ENCODE results near the gene OR52E1.
"Not testable (repeated sequence)": the region's sequence is repeated elsewhere in the genome, so short reads cannot be mapped to it uniquely, and the experiment has no call there.

Gene OR52E1

GRCh38 chr11:5069272-5069671, at the start of gene OR52E1:
Gene OR52E1, plus strand, starts transcription at chr11:5069572.
- no peak for DNase-seq

GRCh38 chr11:5021996-5022395, 47.4 kb upstream of the OR52E1 start:
- no peak for DNase-seq

- DNase-seq: no peak
These were observed 32.7 kb upstream of the OR52E1 start for GRCh38 chr11:5036669-5037068.

DNA sequence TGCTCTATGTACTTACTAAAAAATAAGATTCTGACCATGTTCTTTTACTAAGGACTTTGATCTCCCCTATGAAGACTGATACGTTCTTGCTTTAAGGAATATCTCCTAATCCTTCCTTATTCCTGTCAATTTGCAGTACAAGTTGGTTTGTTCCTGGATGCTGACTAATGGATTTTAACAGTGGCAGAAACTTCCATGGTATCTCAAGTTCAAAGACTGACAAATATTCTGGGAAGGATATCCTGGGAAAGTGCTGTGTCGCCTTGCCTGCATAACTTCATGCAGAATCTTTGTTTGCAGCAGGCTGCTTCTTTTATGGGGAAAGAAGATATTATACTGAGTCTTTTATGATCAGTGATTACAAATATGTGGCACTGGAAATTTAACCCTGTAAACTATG, 31.4 kb upstream of the OR52E1 start:
- DNase-seq: no peak

- no peak for DNase-seq
These were observed 31.0 kb upstream of the OR52E1 start for GRCh38 chr11:5038341-5038740.

DNA sequence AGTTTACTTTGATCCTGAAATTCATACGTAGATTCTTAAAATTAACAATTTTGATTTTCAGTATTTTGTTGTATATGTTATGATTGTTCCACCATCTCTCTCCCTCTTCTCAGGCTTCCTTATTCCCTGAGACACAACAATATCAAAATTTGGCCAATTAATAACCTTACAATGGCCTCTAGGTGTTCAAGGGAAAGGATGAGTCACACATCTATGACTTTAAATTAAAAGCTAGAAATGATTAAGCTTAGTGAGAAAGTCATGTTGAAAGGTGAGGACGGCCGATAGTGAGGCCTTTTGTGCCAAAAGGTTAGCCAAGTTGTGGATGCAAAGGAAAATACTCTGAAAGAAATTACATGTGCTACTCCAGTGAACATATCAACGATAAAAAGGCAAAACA, 28.5 kb upstream of the OR52E1 start:
- no peak for DNase-seq

GRCh38 chr11:5042091-5042490, 27.3 kb upstream of the OR52E1 start:
- DNase-seq: no peak

- no peak for DNase-seq
These were observed 26.0 kb upstream of the OR52E1 start for GRCh38 chr11:5043380-5043779.

GRCh38 chr11:5046226-5046625, 23.1 kb upstream of the OR52E1 start, which contains the start of gene OR52J3:
Gene OR52J3, plus strand, starts transcription at chr11:5046526. Its CDS starts 0 bp downstream, at chr11:5046526.
- DNase-seq: no peak

- no peak for DNase-seq
These were observed 22.5 kb upstream of the OR52E1 start for GRCh38 chr11:5046754-5047330.

- not testable (repeated sequence) for DNase-seq
These were observed 10.7 kb upstream of the OR52E1 start for GRCh38 chr11:5058679-5059078.

GRCh38 chr11:5059391-5059790, 10.0 kb upstream of the OR52E1 start, which contains the start of gene OR52E2:
Gene OR52E2, minus strand, starts transcription at chr11:5059627. Its CDS starts 0 bp downstream, at chr11:5059627.
- DNase-seq: no peak

- DNase-seq: no peak
These were observed 4.3 kb upstream of the OR52E1 start for GRCh38 chr11:5065027-5065426.

- DNase-seq: no peak
These were observed 2.4 kb downstream of the OR52E1 start for GRCh38 chr11:5071799-5072198.

DNA sequence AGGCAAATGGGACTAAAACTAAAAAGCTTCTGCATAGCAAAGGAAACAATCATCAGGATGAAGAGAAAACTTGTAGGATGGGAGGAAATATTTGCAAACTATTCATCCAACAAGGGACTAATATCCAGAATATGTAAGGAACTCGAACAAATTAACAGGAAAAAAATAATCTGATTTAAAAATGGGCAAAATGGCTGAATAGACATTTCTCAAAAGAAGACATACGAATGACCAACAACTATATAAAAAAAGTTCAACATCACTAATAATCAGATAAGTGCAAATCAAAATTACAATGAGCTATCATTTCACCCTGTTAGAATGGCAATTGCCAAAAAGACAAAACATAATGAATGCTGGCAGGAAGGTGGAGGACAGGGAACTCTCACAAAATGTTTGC, 12.0 kb downstream of the OR52E1 start:
- DNase-seq: no peak

DNA sequence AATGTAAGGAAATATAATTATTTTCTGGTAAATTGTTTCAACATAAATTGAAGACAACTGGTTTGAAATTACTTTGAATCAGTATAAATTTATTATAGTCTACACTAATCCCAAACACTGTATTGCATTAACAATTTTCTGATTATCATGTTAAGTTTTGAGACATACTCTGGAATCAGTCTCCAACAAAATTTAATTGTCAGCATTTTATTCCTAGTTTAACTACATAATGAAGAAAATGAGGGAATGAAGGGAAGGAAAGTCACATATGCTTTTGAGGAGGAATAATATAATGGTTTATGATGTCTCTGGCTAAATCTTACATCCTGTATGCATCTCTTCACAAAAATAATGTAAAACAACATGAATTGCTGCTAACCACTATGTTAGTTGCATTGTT, 14.2 kb downstream of the OR52E1 start:
- DNase-seq: no peak

GRCh38 chr11:5088556-5088955, 19.2 kb downstream of the OR52E1 start:
- no peak for DNase-seq

DNA sequence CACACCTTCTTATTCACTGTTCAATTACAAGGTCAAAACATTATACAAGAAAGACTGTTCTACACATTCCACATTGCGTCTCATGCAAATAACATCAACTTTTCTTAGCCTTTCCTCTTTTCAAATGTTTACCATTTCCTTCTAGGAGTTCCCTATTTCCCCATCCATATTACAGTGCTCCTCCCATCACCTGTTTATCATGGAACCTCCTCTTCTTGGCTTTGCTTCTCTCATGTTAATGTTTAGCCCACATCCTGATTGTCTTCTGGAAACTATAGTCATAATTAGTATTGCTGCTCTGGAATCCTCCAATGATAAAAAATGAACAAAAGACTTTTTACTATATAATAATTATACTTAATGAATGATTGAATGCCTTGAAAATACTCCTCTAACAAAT, 21.3 kb downstream of the OR52E1 start:
- DNase-seq: no peak

GRCh38 chr11:5092821-5093585, 23.6 kb downstream of the OR52E1 start:
- DNase-seq: no peak

GRCh38 chr11:5096011-5096410, 26.6 kb downstream of the OR52E1 start:
- DNase-seq: no peak

DNA sequence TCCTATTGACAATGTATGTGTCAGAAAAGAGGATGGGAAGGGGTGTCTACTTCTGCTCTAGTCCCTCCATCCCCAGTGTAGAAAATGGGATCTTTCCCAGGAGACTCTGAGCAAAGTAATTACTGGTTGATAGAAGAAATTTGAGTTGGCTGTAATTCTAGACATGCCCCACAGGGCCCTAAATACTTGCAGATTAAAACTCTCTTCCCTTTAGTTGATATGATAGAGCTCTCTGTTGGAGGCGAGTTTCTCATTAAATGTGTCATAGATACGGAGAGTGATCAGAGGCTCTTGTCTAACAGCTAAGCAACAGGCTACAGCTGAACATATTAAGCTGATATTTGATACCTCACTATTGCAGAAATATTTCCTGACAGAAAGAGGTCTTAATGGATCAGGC, 32.9 kb downstream of the OR52E1 start:
- no peak for DNase-seq

DNA sequence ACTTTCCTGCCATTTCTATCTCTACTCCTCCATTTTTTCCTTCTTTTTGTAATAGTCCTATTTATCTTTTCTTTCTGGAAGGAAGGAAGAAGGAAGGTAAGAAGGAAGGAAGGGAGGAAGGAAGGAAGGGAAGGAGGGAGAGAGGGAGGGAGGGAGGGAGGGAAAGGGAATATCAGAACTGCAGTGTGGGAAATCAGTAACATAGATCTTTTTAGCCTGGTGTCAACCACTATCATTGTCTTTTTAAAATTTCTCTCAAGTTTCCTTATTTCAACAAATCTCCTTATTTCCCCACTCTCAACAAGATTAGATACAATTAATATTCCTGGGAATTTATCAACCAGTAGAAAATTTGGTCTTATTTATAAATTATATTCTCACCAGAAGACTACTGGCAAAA, 33.7 kb downstream of the OR52E1 start:
- no peak for DNase-seq

- no peak for DNase-seq
These were observed 37.9 kb downstream of the OR52E1 start for GRCh38 chr11:5107285-5107684.

DNA sequence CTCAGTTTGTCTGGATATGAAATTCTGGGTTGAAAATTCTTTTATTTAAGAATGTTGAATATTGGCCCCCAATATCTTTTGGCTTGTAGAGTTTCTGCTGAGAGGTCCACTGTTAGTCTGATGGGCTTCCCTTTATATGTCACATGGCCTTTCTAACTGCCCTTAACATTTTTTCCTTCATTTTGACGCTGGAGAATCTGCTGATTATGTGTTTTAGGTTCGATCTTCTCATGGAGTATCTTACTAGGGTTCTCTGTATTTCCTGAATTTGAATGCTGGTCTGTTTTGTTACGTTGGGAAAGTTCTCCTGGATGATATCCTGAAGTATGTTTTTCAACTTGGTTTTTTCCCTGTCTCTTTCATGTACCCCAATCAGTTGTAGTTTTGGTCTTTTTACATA, 46.0 kb downstream of the OR52E1 start:
- no peak for DNase-seq

- no peak for DNase-seq
These were observed 48.2 kb downstream of the OR52E1 start for GRCh38 chr11:5117588-5117987.

All from NCI-H1694 treated with DMSO at 0.1 percent for 48 hours (cell line).